SJCRH30 (cell line): Measurements from ENCODE around the gene PODXL2. TPM values are rescaled to one million over a fixed set of nuclear protein-coding genes. Genes with fewer than 3 reads are reported as not detected.
A peak's percentile ranks its signal among the peaks of the same experiment; 100 is the strongest.

Experiments
- DNase-seq, 2 experiments: peaks; one replicate each; pipeline ENCODE4 v3.0.0-alpha.2; 2015 to 2020
- H3K27ac ChIP-seq: fragments of 250-450 bp; sonication (Bioruptor Pico); 2 replicates; pipeline ENCODE4 v1.5.1; 2020; ENCODE audit warnings: mild to moderate bottlenecking, moderate library complexity
- H3K27me3 ChIP-seq: fragments of 250-450 bp; sonication (Bioruptor Pico); 2 replicates; pipeline ENCODE4 v1.5.1; 2020; ENCODE audit warnings: mild to moderate bottlenecking, moderate library complexity
- H3K36me3 ChIP-seq: fragments of 250-450 bp; sonication (Bioruptor Pico); 2 replicates; pipeline ENCODE4 v1.5.1; 2020; ENCODE audit warnings: mild to moderate bottlenecking, moderate library complexity
- H3K4me1 ChIP-seq: fragments of 250-450 bp; sonication (Bioruptor Pico); 2 replicates; pipeline ENCODE4 v1.5.1; 2020; ENCODE audit warnings: mild to moderate bottlenecking, moderate library complexity
- H3K4me3 ChIP-seq: fragments of 250-450 bp; sonication (Bioruptor Pico); 2 replicates; pipeline ENCODE4 v1.5.1; 2020; ENCODE audit warnings: mild to moderate bottlenecking, moderate library complexity
- H3K9me3 ChIP-seq: fragments of 250-450 bp; sonication (Bioruptor Pico); replicated peaks from 2 replicates; pipeline ENCODE4 v1.5.1; 2020; ENCODE audit warnings: mild to moderate bottlenecking, moderate library complexity
- total RNA-seq: library from RNA; depleted of rRNA; stranded (reverse); fragments of >200 nt; shearing (Covaris generic); gene quantifications from 2 replicates; pipeline ENCODE4 v1.2.3, GENCODE V29; 2014

PODXL2 gene
- total RNA-seq, 1 experiment from 2014 or later = 10.7 TPM

GRCh38 chr3:127688416-127689265, 59.7 kb downstream of the PODXL2 start:
- Histone ChIP-seq H3K27ac (peak overlapping the region; percentile 91), H3K36me3 (no peaks in the 10 kb centered on the region), H3K9me3 (0 out of 2 replicates have a peak, but pooled peaks cover 3% of the 10 kb centered on the region), H3K27me3 (no peaks in the 10 kb centered on the region), H3K4me3 (peak overlapping the region; percentile 11; the same call in 1 of the 2 replicates), H3K4me1 (peaks cover 57% of the 10 kb centered on the region)
- DNase-seq = peak; percentile 95 to 97

- H3K4me3 ChIP-seq = no peak overlapping the region
- 0 out of 2 replicates have a peak, but pooled peaks cover 3% of the 10 kb centered on the region for H3K9me3 ChIP-seq
- peak overlapping the region; percentile 91 for H3K27ac ChIP-seq
- no peak for DNase-seq
- no peaks in the 10 kb centered on the region for H3K36me3 ChIP-seq
- H3K27me3 ChIP-seq = no peaks in the 10 kb centered on the region
- peaks cover 56% of the 10 kb centered on the region for H3K4me1 ChIP-seq
Observed at GRCh38 chr3:127689266-127689860, 60.4 kb downstream of the PODXL2 start.

GRCh38 chr3:127690106-127690505, 61.1 kb downstream of the PODXL2 start:
- Histone ChIP-seq H3K9me3 (0 out of 2 replicates have a peak, but pooled peaks cover 3% of the 10 kb centered on the region), H3K27ac (peak overlapping the region; percentile 91), H3K4me1 (peaks cover 49% of the 10 kb centered on the region), H3K27me3 (no peaks in the 10 kb centered on the region), H3K4me3 (no peak overlapping the region), H3K36me3 (no peaks in the 10 kb centered on the region)
- no peak for DNase-seq

- peak; percentile 68 to 74 for DNase-seq
- peak overlapping the region; percentile 91 for H3K27ac ChIP-seq
- H3K9me3 ChIP-seq = 0 out of 2 replicates have a peak, but pooled peaks cover 3% of the 10 kb centered on the region
- H3K4me1 ChIP-seq = peaks cover 41% of the 10 kb centered on the region
- no peaks in the 10 kb centered on the region for H3K27me3 ChIP-seq
- no peaks in the 10 kb centered on the region for H3K36me3 ChIP-seq
- no peak overlapping the region for H3K4me3 ChIP-seq
Observed at GRCh38 chr3:127690823-127691452, 62.0 kb downstream of the PODXL2 start.

GRCh38 chr3:127691489-127691888, 62.5 kb downstream of the PODXL2 start:
- no peak overlapping the region for H3K4me3 ChIP-seq
- DNase-seq = no peak
- H3K36me3 ChIP-seq = no peaks in the 10 kb centered on the region
- H3K4me1 ChIP-seq = peaks cover 42% of the 10 kb centered on the region
- H3K9me3 ChIP-seq = 0 out of 2 replicates have a peak, but pooled peaks cover 3% of the 10 kb centered on the region
- H3K27me3 ChIP-seq = no peaks in the 10 kb centered on the region
- no peak overlapping the region for H3K27ac ChIP-seq

- Histone ChIP-seq H3K4me3 (no peak overlapping the region), H3K4me1 (peaks cover 47% of the 10 kb centered on the region), H3K9me3 (0 out of 2 replicates have a peak, but pooled peaks cover 3% of the 10 kb centered on the region), H3K27me3 (no peaks in the 10 kb centered on the region), H3K36me3 (no peaks in the 10 kb centered on the region), H3K27ac (no peak overlapping the region)
- no peak for DNase-seq
Observed at GRCh38 chr3:127691974-127692373, 63.0 kb downstream of the PODXL2 start.

GRCh38 chr3:127692501-127693335, 63.7 kb downstream of the PODXL2 start:
- no peaks in the 10 kb centered on the region for H3K36me3 ChIP-seq
- no peaks in the 10 kb centered on the region for H3K9me3 ChIP-seq
- H3K27me3 ChIP-seq = no peaks in the 10 kb centered on the region
- peaks cover 51% of the 10 kb centered on the region for H3K4me1 ChIP-seq
- no peak overlapping the region for H3K27ac ChIP-seq
- no peak overlapping the region for H3K4me3 ChIP-seq
- no peak for DNase-seq

GRCh38 chr3:127693336-127693843, 64.4 kb downstream of the PODXL2 start:
- peaks cover 48% of the 10 kb centered on the region for H3K4me1 ChIP-seq
- no peak overlapping the region for H3K4me3 ChIP-seq
- no peak for DNase-seq
- no peaks in the 10 kb centered on the region for H3K27me3 ChIP-seq
- H3K9me3 ChIP-seq = no peaks in the 10 kb centered on the region
- no peak overlapping the region for H3K27ac ChIP-seq
- no peaks in the 10 kb centered on the region for H3K36me3 ChIP-seq

GRCh38 chr3:127694467-127695215, 65.7 kb downstream of the PODXL2 start:
- Histone ChIP-seq H3K9me3 (no peaks in the 10 kb centered on the region), H3K27ac (no peak overlapping the region), H3K36me3 (no peaks in the 10 kb centered on the region), H3K27me3 (no peaks in the 10 kb centered on the region), H3K4me3 (no peak overlapping the region), H3K4me1 (peaks cover 35% of the 10 kb centered on the region)
- peak; percentile 37 to 38 for DNase-seq

GRCh38 chr3:127697551-127698240, 68.7 kb downstream of the PODXL2 start:
- peak overlapping the region; percentile 61 for H3K27ac ChIP-seq
- H3K4me3 ChIP-seq = peak overlapping the region; percentile 40
- no peaks in the 10 kb centered on the region for H3K27me3 ChIP-seq
- H3K36me3 ChIP-seq = no peaks in the 10 kb centered on the region
- DNase-seq = peak; percentile 86 to 94
- H3K9me3 ChIP-seq = no peaks in the 10 kb centered on the region
- H3K4me1 ChIP-seq = peaks cover 17% of the 10 kb centered on the region

- Histone ChIP-seq H3K27ac (no peak overlapping the region; the same call in 1 of the 2 replicates), H3K4me3 (no peak overlapping the region), H3K4me1 (peaks cover 17% of the 10 kb centered on the region), H3K36me3 (peaks cover 2% of the 10 kb centered on the region; the same call in 1 of the 2 replicates), H3K27me3 (no peaks in the 10 kb centered on the region), H3K9me3 (no peaks in the 10 kb centered on the region)
- no peak for DNase-seq
Observed at GRCh38 chr3:127698286-127698685, 69.3 kb downstream of the PODXL2 start.

- no peak for DNase-seq
- H3K36me3 ChIP-seq = peaks cover 3% of the 10 kb centered on the region; the same call in 1 of the 2 replicates
- peaks cover 17% of the 10 kb centered on the region for H3K4me1 ChIP-seq
- no peak overlapping the region for H3K27ac ChIP-seq
- no peak overlapping the region for H3K4me3 ChIP-seq
- H3K9me3 ChIP-seq = no peaks in the 10 kb centered on the region
- no peaks in the 10 kb centered on the region for H3K27me3 ChIP-seq
Observed at GRCh38 chr3:127698691-127699415, 69.9 kb downstream of the PODXL2 start.
